ENCODE data around the gene DNAH3.

- TF ChIP-seq TAF1 (IDR thresholded peaks at IDR 0.05; ENCODE audit: low read depth, low read length) (no peak), CTCF (IDR thresholded peaks at IDR 0.05; ENCODE audit: control extremely low read depth in 1 of 3, insufficient read depth in 1 of 3, low read depth in 1 of 3, low read length in 3 of 3) (no peak), EZH2 (IDR thresholded peaks at IDR 0.05; ENCODE audit: low read depth, low read length, severe bottlenecking) (no peak), CEBPB (IDR thresholded peaks at IDR 0.05; ENCODE audit: low read depth, low read length) (no peak), KDM1A (IDR thresholded peaks at IDR 0.05; ENCODE audit: borderline replicate concordance, low read length) (no peak), POLR2AphosphoS5 (IDR thresholded peaks at IDR 0.05; ENCODE audit: low read depth, low read length) (no peak), RAD21 (IDR thresholded peaks at IDR 0.05 in 1 of 2, conservative IDR thresholded peaks at IDR 0.05 in 1 of 2; ENCODE audit: low read depth in 2 of 2, low read length in 2 of 2) (no peak), YY1 (IDR thresholded peaks at IDR 0.05; ENCODE audit: low read depth, low read length) (no peak), MAX (IDR thresholded peaks at IDR 0.05) (no peak), BRCA1 (IDR thresholded peaks at IDR 0.05; ENCODE audit: low read depth, low read length) (no peak), BACH1 (IDR thresholded peaks at IDR 0.05; ENCODE audit: low read length) (no peak), USF2 (IDR thresholded peaks at IDR 0.05; ENCODE audit: low read length) (no peak), KDM5A (IDR thresholded peaks at IDR 0.05; ENCODE audit: low read length) (no peak)
These were observed 253.3 kb downstream of the DNAH3 start for GRCh38 chr16:20897253-20897897.

All from H1 (cell line).